ENCODE measurements around the gene ZBTB17. TPM values are rescaled to one million over a fixed set of nuclear protein-coding genes. Genes with fewer than 3 reads are reported as not detected.

ZBTB17 gene
- total RNA-seq, 2 experiments from 2014 or later: 52.9 to 53.4 TPM

DNA sequence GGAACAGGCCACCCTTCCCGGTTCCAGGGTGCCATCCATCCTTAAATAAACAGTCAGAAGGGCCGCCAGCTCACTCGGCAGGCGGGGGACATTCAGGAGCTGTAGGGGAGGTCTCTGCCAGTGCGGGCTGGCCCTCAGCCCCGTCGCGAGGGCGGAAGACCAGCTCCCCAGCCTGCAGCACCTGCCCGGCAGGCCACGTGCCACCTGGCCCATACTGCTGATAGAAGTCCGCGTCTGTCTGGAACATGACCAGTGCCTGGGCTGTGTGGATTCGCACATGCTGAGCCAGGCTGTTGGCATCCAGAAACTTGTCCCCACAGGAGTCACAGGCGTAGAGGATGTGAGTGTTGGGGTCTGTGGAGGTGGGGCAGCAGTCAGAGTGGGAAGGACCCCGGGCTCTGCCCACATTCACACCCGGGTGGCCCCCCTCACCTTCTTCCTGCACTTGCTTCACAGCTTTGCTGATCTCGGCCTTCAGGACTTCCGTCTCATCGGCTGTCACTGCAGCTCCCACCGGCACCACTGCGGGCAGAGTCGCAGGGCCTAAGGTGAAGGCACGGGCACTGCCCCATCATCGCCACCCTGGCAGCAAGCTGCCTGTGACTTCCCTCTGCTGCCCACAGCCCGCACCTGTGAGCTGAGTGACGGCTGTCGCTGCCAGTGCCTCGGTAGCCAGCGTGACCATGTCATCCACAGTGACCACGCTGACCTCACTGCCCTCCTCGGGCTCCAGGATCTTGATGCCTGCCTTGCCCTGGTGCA lies 33.8 kb downstream of the ZBTB17 start:
- ChIA-PET CTCF (ENCODE audit: unreplicated experiment) (no interaction called here), POLR2A (no interaction called here)
- BruUV-seq (replicated peaks): no TSS peak
- no peaks in the 10 kb centered on the region for H3K9me3 ChIP-seq (ENCODE audit: low read length)
- H3K36me3 ChIP-seq (ENCODE audit: insufficient read depth, low read length): peaks cover 99% of the 10 kb centered on the region
- intact Hi-C loops (cut with micrococcal nuclease; ENCODE audit: unreplicated experiment): no loop called here
- no peak for TF ChIP-seq EZH2phosphoT487 (IDR thresholded peaks at IDR 0.05; ENCODE audit: borderline replicate concordance, low read depth, low read length)
- TF ChIP-seq, protein P1, sequence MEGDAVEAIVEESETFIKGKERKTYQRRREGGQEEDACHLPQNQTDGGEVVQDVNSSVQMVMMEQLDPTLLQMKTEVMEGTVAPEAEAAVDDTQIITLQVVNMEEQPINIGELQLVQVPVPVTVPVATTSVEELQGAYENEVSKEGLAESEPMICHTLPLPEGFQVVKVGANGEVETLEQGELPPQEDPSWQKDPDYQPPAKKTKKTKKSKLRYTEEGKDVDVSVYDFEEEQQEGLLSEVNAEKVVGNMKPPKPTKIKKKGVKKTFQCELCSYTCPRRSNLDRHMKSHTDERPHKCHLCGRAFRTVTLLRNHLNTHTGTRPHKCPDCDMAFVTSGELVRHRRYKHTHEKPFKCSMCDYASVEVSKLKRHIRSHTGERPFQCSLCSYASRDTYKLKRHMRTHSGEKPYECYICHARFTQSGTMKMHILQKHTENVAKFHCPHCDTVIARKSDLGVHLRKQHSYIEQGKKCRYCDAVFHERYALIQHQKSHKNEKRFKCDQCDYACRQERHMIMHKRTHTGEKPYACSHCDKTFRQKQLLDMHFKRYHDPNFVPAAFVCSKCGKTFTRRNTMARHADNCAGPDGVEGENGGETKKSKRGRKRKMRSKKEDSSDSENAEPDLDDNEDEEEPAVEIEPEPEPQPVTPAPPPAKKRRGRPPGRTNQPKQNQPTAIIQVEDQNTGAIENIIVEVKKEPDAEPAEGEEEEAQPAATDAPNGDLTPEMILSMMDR (conservative IDR thresholded peaks at IDR 0.05; ENCODE audit: low read length): no peak
- no peak overlapping the region for H3K27ac ChIP-seq (ENCODE audit: low read depth, low read length, poor library complexity, severe bottlenecking)
- no peak overlapping the region for H3K4me3 ChIP-seq (ENCODE audit: low read depth, low read length, poor library complexity, severe bottlenecking)
- no peaks in the 10 kb centered on the region for H3K79me2 ChIP-seq (ENCODE audit: insufficient read depth, low read depth, low read length)
- H3K4me2 ChIP-seq (ENCODE audit: low read length): no peak overlapping the region
- no peaks in the 10 kb centered on the region for H4K20me1 ChIP-seq (ENCODE audit: insufficient read depth, low read length)
- no peaks in the 10 kb centered on the region for H3K4me1 ChIP-seq (ENCODE audit: insufficient read depth, low read length, poor library complexity, severe bottlenecking)
- no peak for DNase-seq (ENCODE audit: low spot score)
- H2AFZ ChIP-seq (ENCODE audit: low read length): no peak overlapping the region
- H3K9me2 ChIP-seq (ENCODE audit: insufficient read depth, low read length): no peaks in the 10 kb centered on the region

DNA sequence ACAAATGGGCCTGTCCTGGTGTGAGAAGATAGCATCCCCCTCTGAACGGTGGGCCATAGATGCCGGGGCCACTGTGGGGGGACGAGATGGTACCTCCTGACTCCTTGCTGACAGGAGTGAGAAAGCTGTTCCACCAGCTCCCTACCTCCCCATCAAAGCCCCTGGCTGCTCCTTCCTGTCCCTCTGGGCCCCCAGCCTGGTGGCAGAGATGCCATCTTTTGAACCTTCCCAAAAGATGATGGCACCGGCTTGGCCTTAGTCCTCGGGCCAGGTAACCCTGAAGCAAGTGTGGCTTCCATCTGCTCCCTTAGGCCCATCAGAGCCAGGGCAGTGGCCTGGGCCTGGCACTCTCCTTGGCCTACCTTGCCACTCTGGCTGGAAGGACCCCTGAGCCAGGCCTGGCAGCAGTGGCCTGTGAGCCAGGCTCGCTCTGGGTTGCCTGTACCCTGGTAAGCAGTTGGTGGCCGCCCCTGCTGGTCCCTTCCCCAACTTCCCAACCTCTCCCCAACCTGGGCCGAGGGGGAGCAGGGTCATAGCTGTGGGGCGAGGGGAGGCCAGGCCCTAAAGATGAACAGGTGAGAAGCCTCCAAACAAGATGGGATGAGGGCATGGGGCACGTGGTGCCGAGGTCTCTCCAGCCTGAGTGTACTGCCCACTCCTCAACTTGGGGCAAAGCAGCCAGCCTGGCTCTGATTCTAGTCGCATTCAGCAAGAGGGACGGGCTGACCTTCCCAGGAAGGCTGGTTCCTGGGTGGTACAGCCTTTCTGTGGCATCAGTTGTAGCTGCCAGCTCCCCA lies 34.7 kb downstream of the ZBTB17 start:
- H4K20me1 ChIP-seq (ENCODE audit: insufficient read depth, low read length): no peaks in the 10 kb centered on the region
- H3K4me2 ChIP-seq (ENCODE audit: low read length): no peak overlapping the region
- ChIA-PET CTCF (ENCODE audit: unreplicated experiment) (no interaction called here), POLR2A (interaction anchor here (0.6 kb wide), 1 partner anchor 17 kb away, joined by 3 read pairs; no protein-coding TSS in a partner anchor)
- H3K36me3 ChIP-seq (ENCODE audit: insufficient read depth, low read length): peaks cover 98% of the 10 kb centered on the region
- intact Hi-C loops (cut with micrococcal nuclease; ENCODE audit: unreplicated experiment): no loop called here
- H3K9me3 ChIP-seq (ENCODE audit: low read length): no peaks in the 10 kb centered on the region
- no TSS peak for BruUV-seq (replicated peaks)
- no peak overlapping the region for H3K27ac ChIP-seq (ENCODE audit: low read depth, low read length, poor library complexity, severe bottlenecking)
- no peak for DNase-seq (ENCODE audit: low spot score)
- H3K9me2 ChIP-seq (ENCODE audit: insufficient read depth, low read length): no peaks in the 10 kb centered on the region
- no peak overlapping the region for H2AFZ ChIP-seq (ENCODE audit: low read length)
- TF ChIP-seq EZH2phosphoT487 (IDR thresholded peaks at IDR 0.05; ENCODE audit: borderline replicate concordance, low read depth, low read length): no peak
- TF ChIP-seq, protein P1 (conservative IDR thresholded peaks at IDR 0.05; ENCODE audit: low read length): no peak
- no peaks in the 10 kb centered on the region for H3K4me1 ChIP-seq (ENCODE audit: insufficient read depth, low read length, poor library complexity, severe bottlenecking)
- no peak overlapping the region for H3K4me3 ChIP-seq (ENCODE audit: low read depth, low read length, poor library complexity, severe bottlenecking)
- H3K79me2 ChIP-seq (ENCODE audit: insufficient read depth, low read depth, low read length): no peaks in the 10 kb centered on the region

All from OCI-LY7 (cell line).